ENCODE results near the gene OSTN.
"Not testable (repeated sequence)": the region's sequence is repeated elsewhere in the genome, so short reads cannot be mapped to it uniquely, and the experiment has no call there.

Gene OSTN

GRCh38 chr3:191268737-191269136 lies 69.7 kb downstream of the OSTN start:
- no peak for DNase-seq

- DNase-seq = no peak
Observed at GRCh38 chr3:191269289-191270085, 70.4 kb downstream of the OSTN start.

- DNase-seq = not testable (repeated sequence)
Observed at GRCh38 chr3:191275244-191275643, 76.2 kb downstream of the OSTN start.

- DNase-seq = no peak
Observed at GRCh38 chr3:191275751-191276150, 76.7 kb downstream of the OSTN start.

GRCh38 chr3:191280111-191280510 lies 81.1 kb downstream of the OSTN start:
- no peak for DNase-seq

GRCh38 chr3:191280882-191281281 lies 81.8 kb downstream of the OSTN start:
- DNase-seq = no peak

- no peak for DNase-seq
Observed at GRCh38 chr3:191282251-191283185, 83.5 kb downstream of the OSTN start.

GRCh38 chr3:191283400-191283799 lies 84.4 kb downstream of the OSTN start:
- no peak for DNase-seq

- DNase-seq = peak; percentile 20 to 34
Observed at GRCh38 chr3:191290311-191291025, 91.4 kb downstream of the OSTN start.

- peak in 1 of 2 donors; percentile 37 for DNase-seq
Observed at GRCh38 chr3:191292243-191293015, 93.4 kb downstream of the OSTN start.

- DNase-seq = no peak
Observed at GRCh38 chr3:191294291-191294690, 95.2 kb downstream of the OSTN start.

- DNase-seq = peak in 1 of 2 donors; percentile 8
Observed at GRCh38 chr3:191296041-191296541, 97.0 kb downstream of the OSTN start.

- no peak for DNase-seq
Observed at GRCh38 chr3:191298846-191299245, 99.8 kb downstream of the OSTN start.

GRCh38 chr3:191300422-191300821 lies 101.4 kb downstream of the OSTN start:
- DNase-seq = no peak

- peak; percentile 5 to 52 for DNase-seq
Observed at GRCh38 chr3:191301017-191301416, 102.0 kb downstream of the OSTN start.

GRCh38 chr3:191301782-191302411 lies 102.9 kb downstream of the OSTN start:
- no peak for DNase-seq

GRCh38 chr3:191302451-191302850 lies 103.4 kb downstream of the OSTN start:
- no peak for DNase-seq

- no peak for DNase-seq
Observed at GRCh38 chr3:191303596-191303995, 104.6 kb downstream of the OSTN start.

GRCh38 chr3:191306428-191306827 lies 107.4 kb downstream of the OSTN start:
- DNase-seq = no peak

GRCh38 chr3:191307341-191307740 lies 108.3 kb downstream of the OSTN start:
- DNase-seq = no peak

- DNase-seq = no peak
Observed at GRCh38 chr3:191313296-191313695, 114.3 kb downstream of the OSTN start.

Measured in inflammatory macrophage (primary cell).